Epithelial cell of esophagus (primary cell): Measurements from ENCODE around the gene KRT71.

ENCODE experiments used
- DNase-seq: peaks from one replicate; pipeline ENCODE4 v3.0.0; 2010; ENCODE audit warnings: low read depth
- H3K4me3 ChIP-seq: 2 replicates; pipeline ENCODE4 v1.5.1; 2011; ENCODE audit warnings: mild to moderate bottlenecking, low read length, control low read depth
- TF ChIP-seq, protein P1 (sequence below): IDR thresholded peaks from 2 replicates; pipeline ENCODE4 v1.5.1; 2011; ENCODE audit warnings: low read depth, mild to moderate bottlenecking, low read length, control low read depth, inconsistent platforms; ENCODE audit not compliant: insufficient read depth; ENCODE audit errors: missing control alignments

KRT71 gene

DNA sequence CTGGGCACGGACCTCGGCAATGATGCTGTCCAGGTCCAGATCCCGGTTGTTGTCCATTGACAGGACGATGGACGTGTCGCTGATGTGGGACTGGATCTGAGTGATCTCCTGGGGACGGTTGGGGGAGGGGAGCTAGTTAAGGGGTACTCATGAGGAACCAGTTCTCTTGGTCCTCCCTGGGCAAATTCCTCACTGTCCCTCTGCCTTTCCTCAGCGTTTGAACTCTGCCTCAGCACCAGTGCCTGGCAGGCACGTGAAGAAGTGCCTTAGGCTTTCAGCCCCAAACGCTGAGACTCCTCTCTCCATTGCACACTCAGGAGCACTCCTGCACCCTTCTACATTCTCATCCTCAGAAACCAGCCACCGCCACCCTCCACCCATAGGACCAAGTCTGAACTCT lies 38.6 kb upstream of the KRT71 start:
- no peak for DNase-seq
- no peak overlapping the region for H3K4me3 ChIP-seq
- TF ChIP-seq, protein P1, sequence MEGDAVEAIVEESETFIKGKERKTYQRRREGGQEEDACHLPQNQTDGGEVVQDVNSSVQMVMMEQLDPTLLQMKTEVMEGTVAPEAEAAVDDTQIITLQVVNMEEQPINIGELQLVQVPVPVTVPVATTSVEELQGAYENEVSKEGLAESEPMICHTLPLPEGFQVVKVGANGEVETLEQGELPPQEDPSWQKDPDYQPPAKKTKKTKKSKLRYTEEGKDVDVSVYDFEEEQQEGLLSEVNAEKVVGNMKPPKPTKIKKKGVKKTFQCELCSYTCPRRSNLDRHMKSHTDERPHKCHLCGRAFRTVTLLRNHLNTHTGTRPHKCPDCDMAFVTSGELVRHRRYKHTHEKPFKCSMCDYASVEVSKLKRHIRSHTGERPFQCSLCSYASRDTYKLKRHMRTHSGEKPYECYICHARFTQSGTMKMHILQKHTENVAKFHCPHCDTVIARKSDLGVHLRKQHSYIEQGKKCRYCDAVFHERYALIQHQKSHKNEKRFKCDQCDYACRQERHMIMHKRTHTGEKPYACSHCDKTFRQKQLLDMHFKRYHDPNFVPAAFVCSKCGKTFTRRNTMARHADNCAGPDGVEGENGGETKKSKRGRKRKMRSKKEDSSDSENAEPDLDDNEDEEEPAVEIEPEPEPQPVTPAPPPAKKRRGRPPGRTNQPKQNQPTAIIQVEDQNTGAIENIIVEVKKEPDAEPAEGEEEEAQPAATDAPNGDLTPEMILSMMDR: no peak

DNA sequence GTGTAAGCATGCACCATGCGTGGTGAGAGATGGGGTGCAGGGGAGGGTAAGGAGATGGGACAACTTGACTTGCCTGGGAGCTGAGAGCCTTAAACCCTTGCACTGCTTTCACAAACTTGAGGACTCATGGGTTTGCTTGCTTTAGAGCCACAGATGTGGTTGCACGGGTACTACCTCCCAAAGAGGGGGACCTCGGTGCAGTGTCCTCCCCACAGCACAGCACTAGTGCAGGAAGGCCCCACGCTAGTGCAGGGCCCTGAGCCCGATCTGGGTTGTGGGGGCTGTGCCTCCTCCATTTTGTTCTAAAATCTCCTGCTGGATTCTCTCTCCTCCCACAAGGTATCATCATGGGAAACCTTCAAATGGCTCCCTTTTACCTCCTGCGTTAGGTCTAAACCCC lies 37.1 kb upstream of the KRT71 start:
- TF ChIP-seq, protein P1: no peak
- H3K4me3 ChIP-seq: no peak overlapping the region
- DNase-seq: no peak

DNA sequence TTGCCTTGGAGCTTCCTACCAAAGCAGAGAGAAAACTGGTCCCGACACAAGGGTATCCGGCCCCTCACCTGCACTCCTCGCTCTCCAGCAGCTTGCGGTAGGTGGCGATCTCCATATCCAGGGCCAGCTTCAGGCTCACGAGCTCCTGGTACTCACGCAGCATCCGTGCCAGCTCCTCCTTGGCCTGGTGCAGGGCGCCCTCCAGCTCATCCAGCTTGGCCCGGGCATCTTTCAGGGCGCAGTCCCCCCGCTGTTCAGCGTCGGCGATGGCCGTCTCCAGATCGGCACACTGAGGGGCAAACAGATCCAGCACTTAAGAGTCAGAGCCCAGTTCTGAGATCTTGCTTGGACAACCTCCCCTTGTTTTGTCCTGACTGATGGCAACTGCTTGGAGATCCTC lies 34.6 kb upstream of the KRT71 start:
- H3K4me3 ChIP-seq: no peak overlapping the region
- TF ChIP-seq, protein P1: no peak
- DNase-seq: no peak

DNA sequence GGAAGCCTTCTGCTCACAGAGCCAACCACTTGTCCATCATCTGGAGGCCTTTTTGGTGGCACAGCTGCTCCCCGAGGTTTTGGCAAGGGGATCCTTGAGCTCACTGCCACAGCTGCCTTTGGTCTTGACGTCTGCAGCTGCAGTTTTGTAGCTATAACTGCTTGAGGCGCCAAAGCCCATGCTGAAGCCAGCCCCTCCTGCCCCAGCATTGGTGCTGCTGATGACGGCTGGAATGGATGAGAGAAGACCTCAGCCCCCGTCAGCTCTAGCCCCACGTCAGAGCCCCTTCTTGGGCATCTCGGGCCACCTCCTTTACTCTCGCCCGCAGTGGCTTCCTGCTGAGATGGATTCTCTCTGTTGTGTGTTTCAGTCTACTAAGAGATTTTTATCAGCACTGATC lies 33.0 kb upstream of the KRT71 start:
- no peak for DNase-seq
- TF ChIP-seq, protein P1: no peak
- no peak overlapping the region for H3K4me3 ChIP-seq

DNA sequence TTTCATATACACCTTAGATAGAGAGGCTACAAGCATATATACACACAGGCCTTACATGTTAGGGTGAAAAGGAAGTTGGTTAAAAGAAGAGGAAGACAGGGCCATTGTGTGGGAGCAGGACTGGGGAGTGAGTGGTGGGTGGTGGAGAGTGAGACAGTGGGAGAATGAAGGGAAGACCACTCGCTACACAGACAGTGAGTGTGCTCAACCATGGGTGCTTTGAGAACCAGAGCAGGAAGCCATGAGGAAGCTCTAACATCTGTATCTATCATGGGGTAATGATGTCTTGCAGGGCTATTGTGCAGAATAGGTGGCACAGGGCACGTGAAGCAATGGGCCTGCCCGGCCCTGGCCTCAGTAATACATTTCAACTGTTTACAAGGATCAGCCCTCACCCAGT lies 32.1 kb upstream of the KRT71 start:
- TF ChIP-seq, protein P1: no peak
- DNase-seq: no peak

DNA sequence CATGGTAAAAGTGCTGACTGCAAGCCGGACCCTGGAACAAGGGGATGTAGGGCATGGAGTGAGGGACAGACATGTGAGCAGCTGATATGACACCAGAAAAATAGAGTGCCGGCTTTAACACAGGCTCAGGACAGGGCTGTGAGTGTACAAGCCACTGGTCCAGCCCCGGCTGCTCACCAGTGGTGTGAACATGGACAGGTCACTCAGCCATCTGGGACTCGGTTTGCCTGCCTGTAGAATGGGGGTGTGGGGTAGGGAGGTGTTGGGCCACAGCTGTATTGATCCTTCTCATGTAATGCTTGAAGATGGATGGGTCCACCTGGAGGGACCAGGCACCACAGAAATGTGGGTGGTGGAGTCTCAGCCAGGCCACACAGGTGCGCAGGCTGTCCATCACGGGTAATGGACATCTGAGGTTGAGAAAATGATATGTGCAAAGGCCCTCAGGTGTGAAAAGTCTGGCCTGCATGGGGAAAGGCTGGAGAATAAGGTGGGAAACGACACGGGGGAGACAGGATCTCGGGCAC lies 31.3 kb upstream of the KRT71 start:
- DNase-seq: no peak
- H3K4me3 ChIP-seq: no peak overlapping the region
- TF ChIP-seq, protein P1: no peak

More for the DNA sequence above, 32.1 kb upstream of the KRT71 start:
- no peak overlapping the region for H3K4me3 ChIP-seq

DNA sequence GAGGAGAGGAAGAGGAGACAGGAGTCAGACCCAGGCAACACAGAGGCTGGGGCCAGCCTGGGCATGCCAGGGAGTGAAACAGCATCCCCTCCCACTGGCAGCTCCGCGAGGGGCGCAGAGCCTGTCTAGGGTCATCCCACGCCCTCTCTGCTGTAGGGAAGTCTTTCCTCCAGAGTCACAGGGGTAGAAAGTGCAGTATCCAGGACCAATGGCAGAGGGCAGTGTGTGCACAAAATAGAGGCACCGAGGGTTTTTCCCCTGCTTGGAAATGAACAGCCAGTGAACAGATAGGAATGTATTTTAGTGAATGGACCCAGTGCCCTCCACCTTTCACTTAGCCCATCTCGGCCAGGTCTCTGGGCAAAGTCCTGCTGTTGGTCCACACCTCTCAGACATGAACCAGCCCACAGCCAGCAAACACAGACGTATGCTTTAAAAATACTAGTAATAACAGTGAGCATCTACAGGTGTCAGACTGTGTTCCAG lies 30.1 kb upstream of the KRT71 start:
- DNase-seq: peak; percentile 98

More for the DNA sequence above, 30.1 kb upstream of the KRT71 start:
- H3K4me3 ChIP-seq: no peak overlapping the region
- TF ChIP-seq, protein P1: peak; percentile 90
